Activated T-helper 1 cell treated with anti-CD3 and anti-CD28 coated beads, Interleukin-2, amount 50 U/mL, for 16 hours (primary cell): ENCODE data around the gene MRPL27.

Source experiments
- DNase-seq, 2 donors: peaks; one replicate each; pipeline ENCODE4 v3.0.0-alpha.2; 2020; ENCODE audit warnings: low read depth in 1 of 2, low spot score in 1 of 2

MRPL27 gene

GRCh38 chr17:50361561-50362480 lies 11.2 kb downstream of the MRPL27 start:
- DNase-seq = peak in 1 of 2 donors; percentile 27

GRCh38 chr17:50360486-50361115 lies 12.4 kb downstream of the MRPL27 start:
- no peak for DNase-seq

- no peak for DNase-seq
Observed at GRCh38 chr17:50359998-50360461, 13.0 kb downstream of the MRPL27 start.

- no peak for DNase-seq
Observed at GRCh38 chr17:50359005-50359699, 13.8 kb downstream of the MRPL27 start.

- no peak for DNase-seq
Observed at GRCh38 chr17:50358177-50358576, 14.8 kb downstream of the MRPL27 start.

- no peak for DNase-seq
Observed at GRCh38 chr17:50356892-50357510, 16.0 kb downstream of the MRPL27 start.

- no peak for DNase-seq
Observed at GRCh38 chr17:50356418-50356817, 16.6 kb downstream of the MRPL27 start.

- no peak for DNase-seq
Observed at GRCh38 chr17:50355701-50356341, 17.2 kb downstream of the MRPL27 start.

- no peak for DNase-seq
Observed at GRCh38 chr17:50355336-50355700, 17.7 kb downstream of the MRPL27 start.

GRCh38 chr17:50354776-50355175 lies 18.2 kb downstream of the MRPL27 start:
- no peak for DNase-seq

GRCh38 chr17:50354198-50354597 lies 18.8 kb downstream of the MRPL27 start:
- no peak for DNase-seq

- no peak for DNase-seq
Observed at GRCh38 chr17:50353600-50354195, 19.3 kb downstream of the MRPL27 start.

GRCh38 chr17:50352693-50353599 lies 20.0 kb downstream of the MRPL27 start:
- no peak for DNase-seq

GRCh38 chr17:50352072-50352692 lies 20.8 kb downstream of the MRPL27 start:
- no peak for DNase-seq

- no peak for DNase-seq
Observed at GRCh38 chr17:50350733-50351132, 22.3 kb downstream of the MRPL27 start.

GRCh38 chr17:50349243-50349600 lies 23.8 kb downstream of the MRPL27 start:
- no peak for DNase-seq

GRCh38 chr17:50348522-50349242 lies 24.3 kb downstream of the MRPL27 start:
- no peak for DNase-seq

- no peak for DNase-seq
Observed at GRCh38 chr17:50347894-50348291, 25.1 kb downstream of the MRPL27 start.
